GM19468 (cell line): Measurements from ENCODE around the gene HOGA1.
"Not testable (repeated sequence)": the region's sequence is repeated elsewhere in the genome, so short reads cannot be mapped to it uniquely, and the experiment has no call there.

Source experiments
- ATAC-seq: cut with Tn5 transposase; IDR thresholded peaks from one replicate; pipeline ENCODE4 v1.9.1; 2021; ENCODE audit warnings: mild to moderate bottlenecking, moderate library complexity, moderate number of reproducible peaks; ENCODE audit not compliant: unreplicated experiment; ENCODE audit errors: extremely low read depth

Gene HOGA1

GRCh38 chr10:97553575-97554031 lies 30.6 kb upstream of the HOGA1 start:
- no peak for ATAC-seq

- ATAC-seq = not testable (repeated sequence)
These were observed 29.9 kb upstream of the HOGA1 start for GRCh38 chr10:97554336-97554735.

GRCh38 chr10:97555541-97555940 lies 28.6 kb upstream of the HOGA1 start:
- not testable (repeated sequence) for ATAC-seq

GRCh38 chr10:97560731-97561381 lies 23.3 kb upstream of the HOGA1 start:
- ATAC-seq = not testable (repeated sequence)

- ATAC-seq = not testable (repeated sequence)
These were observed 22.7 kb upstream of the HOGA1 start for GRCh38 chr10:97561386-97562077.

- ATAC-seq = not testable (repeated sequence)
These were observed 21.9 kb upstream of the HOGA1 start for GRCh38 chr10:97562329-97562728.

- no peak for ATAC-seq
These were observed 20.9 kb upstream of the HOGA1 start for GRCh38 chr10:97563337-97563736.

- no peak for ATAC-seq
These were observed 19.4 kb upstream of the HOGA1 start for GRCh38 chr10:97564776-97565175.

GRCh38 chr10:97566336-97566996 lies 17.7 kb upstream of the HOGA1 start:
- ATAC-seq = no peak

GRCh38 chr10:97567891-97568290 lies 16.3 kb upstream of the HOGA1 start:
- ATAC-seq = no peak

- no peak for ATAC-seq
These were observed 13.9 kb upstream of the HOGA1 start for GRCh38 chr10:97570146-97570788.

GRCh38 chr10:97570789-97571471 lies 13.3 kb upstream of the HOGA1 start:
- ATAC-seq = no peak

GRCh38 chr10:97571622-97572021 lies 12.6 kb upstream of the HOGA1 start:
- ATAC-seq = no peak

- no peak for ATAC-seq
These were observed 11.8 kb upstream of the HOGA1 start, which contains the start of gene ANKRD2 for GRCh38 chr10:97572214-97572989. TSS of gene ANKRD2 (plus strand) at chr10:97572779. CDS start at chr10:97572789, 10 bp downstream.

GRCh38 chr10:97573021-97573420 lies 11.2 kb upstream of the HOGA1 start:
- ATAC-seq = no peak

- no peak for ATAC-seq
These were observed 10.5 kb upstream of the HOGA1 start for GRCh38 chr10:97573672-97574071.

- ATAC-seq = no peak
These were observed 9.6 kb upstream of the HOGA1 start for GRCh38 chr10:97574374-97575126.

- ATAC-seq = no peak
These were observed 9.0 kb upstream of the HOGA1 start for GRCh38 chr10:97575127-97575668.
